K562 (cell line): Measurements from ENCODE around the gene PHYKPL. TPM values are rescaled to one million over a fixed set of nuclear protein-coding genes. Genes with fewer than 3 reads are reported as not detected.

Source experiments
- ATAC-seq: fragments of 200-7000 bp; cut with Tn5 transposase; 3 replicates; pipeline ENCODE4 v1.9.1; 2020; ENCODE audit warnings: moderate library complexity
- BruUV-seq: library from RNA; stranded (reverse); fragments of 400-500 nt; replicated peaks from 2 replicates; lab custom pipeline; 2021; lab: Mats Ljungman, UMichigan
- CTCF ChIA-PET: fragments of 300-600 bp; formaldehyde crosslinking; extraction: SDS; loops from one replicate; lab custom pipeline; 2021; ENCODE audit warnings: low intra/inter-chr PET ratio; lab: Yijun Ruan, JAX
- POLR2A ChIA-PET: fragments of 300-600, 350-650 bp; sonication (Branson Sonifier 250); formaldehyde crosslinking; extraction: SDS; loops from one replicate; lab custom pipeline; 2021; ENCODE audit warnings: antibody characterized with exemption, inconsistent platforms; lab: Yijun Ruan, JAX
- DNase-seq, 4 experiments: peaks; one replicate each; pipeline versions ENCODE4 v3.0.0 to v3.0.0-alpha.2; 2011 to 2018; ENCODE audit warnings: low spot score in 3 of 4, mixed read lengths in 3 of 4; ENCODE audit errors: extremely low read depth in 1 of 4
- FAIRE-seq: peaks from 2 replicates; lab custom pipeline; 2011; peaks lifted over from hg19 to GRCh38; lab: Jason Lieb, UNC
- H2AFZ ChIP-seq: 2 replicates; pipeline ENCODE4 v1.6.0; 2011; ENCODE audit warnings: low read depth, low read length, control low read depth, inconsistent platforms
- H3K27ac ChIP-seq: fragments of 200-600 bp; 3 replicates; pipeline ENCODE4 v1.8.0; 2011; ENCODE audit warnings: low read depth, mild to moderate bottlenecking, control low read depth, inconsistent platforms, low read length, moderate library complexity, mixed read lengths; ENCODE audit errors: extremely low read depth
- H3K27me3 ChIP-seq, 2 experiments: fragments of 300-600 bp in 1 of 2; 2 replicates in 1 of 2; 3 replicates in 1 of 2; pipeline versions ENCODE4 v1.6.0 to v1.8.0; 2011; ENCODE audit warnings: inconsistent platforms in 2 of 2, low read length in 2 of 2, mild to moderate bottlenecking in 1 of 2, mixed read lengths in 1 of 2, moderate library complexity in 1 of 2; ENCODE audit not compliant: control insufficient read depth in 2 of 2, insufficient read depth in 2 of 2
- H3K36me3 ChIP-seq: fragments of 300-600 bp; 3 replicates; pipeline ENCODE4 v1.8.0; 2011; ENCODE audit warnings: mild to moderate bottlenecking, low read length, inconsistent platforms; ENCODE audit not compliant: control insufficient read depth, insufficient read depth
- H3K4me1 ChIP-seq, 2 experiments: fragments of 200-600 bp in 1 of 2; replicated peaks in 1 of 2; 2 replicates in 1 of 2; 3 replicates in 1 of 2; pipeline versions ENCODE4 v1.5.1 to v1.8.0; 2011; ENCODE audit warnings: inconsistent platforms in 2 of 2, low read length in 2 of 2, mild to moderate bottlenecking in 1 of 2, mixed read lengths in 1 of 2, moderate library complexity in 1 of 2; ENCODE audit not compliant: control insufficient read depth in 2 of 2, insufficient read depth in 2 of 2
- H3K4me2 ChIP-seq: 2 replicates; pipeline ENCODE4 v1.6.1; 2011; ENCODE audit warnings: low read length, control low read depth, inconsistent platforms, mixed read lengths; ENCODE audit not compliant: insufficient read depth
- H3K4me3 ChIP-seq: fragments of 200-600 bp; sonication (generic), shearing (Covaris generic); 2 replicates; pipeline ENCODE4 v1.5.1; 2016; ENCODE audit warnings: control low read depth, inconsistent platforms
- H3K79me2 ChIP-seq: fragments of 200-600 bp; 3 replicates; pipeline ENCODE4 v1.8.0; 2011; ENCODE audit warnings: low read length, inconsistent platforms; ENCODE audit not compliant: control insufficient read depth, insufficient read depth
- H3K9ac ChIP-seq, 2 experiments: 2 replicates each; pipeline versions ENCODE4 v1.6.0 to v1.6.1; 2011; ENCODE audit warnings: low read depth in 2 of 2, low read length in 2 of 2, control low read depth in 1 of 2, inconsistent platforms in 1 of 2, mild to moderate bottlenecking in 1 of 2, mixed read lengths in 1 of 2; ENCODE audit not compliant: insufficient read depth in 1 of 2
- H3K9me1 ChIP-seq: one replicate; pipeline ENCODE4 v1.6.0; 2011; ENCODE audit warnings: inconsistent platforms, mild to moderate bottlenecking, low read length, moderate library complexity; ENCODE audit not compliant: control insufficient read depth, insufficient read depth
- H3K9me3 ChIP-seq: replicated peaks from 2 replicates; pipeline ENCODE4 v1.5.1; 2011; ENCODE audit warnings: low read depth, low read length, inconsistent platforms; ENCODE audit not compliant: control insufficient read depth, insufficient read depth
- H4K20me1 ChIP-seq: replicated peaks from 2 replicates; pipeline ENCODE4 v1.6.1; 2011; ENCODE audit warnings: low read length, inconsistent platforms, mixed read lengths; ENCODE audit not compliant: control insufficient read depth, insufficient read depth
- ATF7 ChIP-seq: fragments of 450-650 bp; IDR thresholded peaks from 2 replicates; pipeline ENCODE4 v1.7.1; 2014; ENCODE audit warnings: mild to moderate bottlenecking, moderate library complexity
- ETV5 ChIP-seq: sonication (generic); formaldehyde crosslinking; IDR thresholded peaks from 2 replicates; pipeline ENCODE4 v1.4.0; 2020; ENCODE audit warnings: low read depth, mild to moderate bottlenecking, missing genetic modification reagents
- HDAC2 ChIP-seq: fragments of 450-650 bp; IDR thresholded peaks from 2 replicates; pipeline ENCODE4 v1.6.1; 2016; ENCODE audit warnings: mild to moderate bottlenecking
- HDAC3 ChIP-seq: fragments of 450-650 bp; IDR thresholded peaks from 2 replicates; pipeline ENCODE4 v1.6.1; 2018; ENCODE audit warnings: borderline replicate concordance, mild to moderate bottlenecking, moderate library complexity; ENCODE audit not compliant: partially characterized antibody
- HNRNPH1 ChIP-seq: fragments of 200-400 bp; formaldehyde crosslinking; optimal IDR thresholded peaks from 2 replicates; pipeline ENCODE3; 2017; ENCODE audit warnings: low read depth, mild to moderate bottlenecking, low read length, moderate library complexity
- LARP7 ChIP-seq: fragments of 450-650 bp; IDR thresholded peaks from 2 replicates; pipeline ENCODE4 v1.6.1; 2016
- POU5F1 ChIP-seq: fragments of 150-350 bp; IDR thresholded peaks from 2 replicates; pipeline ENCODE4 v1.6.1; 2014; ENCODE audit warnings: borderline replicate concordance, low read length, low read depth, mild to moderate bottlenecking; ENCODE audit not compliant: partially characterized antibody
- PTTG1 ChIP-seq: fragments of 450-650 bp; IDR thresholded peaks from 2 replicates; pipeline ENCODE4 v1.6.1; 2016; ENCODE audit warnings: low read depth, mild to moderate bottlenecking, missing genetic modification characterization, missing compliant biosample characterization
- RHOXF2B ChIP-seq: fragments of 250-450 bp; sonication (Bioruptor Pico); conservative IDR thresholded peaks from 2 replicates; pipeline ENCODE4 v1.5.1; 2021
- SMAD3 ChIP-seq: fragments of 450-650 bp; formaldehyde crosslinking; conservative IDR thresholded peaks from 2 replicates; pipeline ENCODE4 v1.4.0; 2020; ENCODE audit warnings: mild to moderate bottlenecking
- SPI1 ChIP-seq: IDR thresholded peaks from 2 replicates; pipeline ENCODE4 v1.6.1; 2011; ENCODE audit warnings: low read depth, low read length, control low read depth, borderline replicate concordance
- TOE1 ChIP-seq, 2 experiments: fragments of 450-650 bp in 1 of 2; sonication (generic) in 1 of 2; formaldehyde crosslinking in 1 of 2; IDR thresholded peaks; 2 replicates each; pipeline versions ENCODE4 v1.7.1 to v1.8.0; 2016 to 2022; ENCODE audit warnings: borderline replicate concordance in 2 of 2, mild to moderate bottlenecking in 2 of 2, antibody characterized with exemption in 1 of 2, inconsistent platforms in 1 of 2, low read depth in 1 of 2, missing genetic modification reagents in 1 of 2, moderate library complexity in 1 of 2
- ZNF644 ChIP-seq: fragments of 200-800 bp; sonication (Bioruptor generic); IDR thresholded peaks from 2 replicates; pipeline ENCODE4 v1.6.1; 2016; ENCODE audit warnings: low read depth, missing genetic modification characterization, missing compliant biosample characterization
- ZNF830 ChIP-seq: fragments of 250-450 bp; sonication (Bioruptor Pico); IDR thresholded peaks from 2 replicates; pipeline ENCODE4 v1.5.0; 2021; ENCODE audit warnings: mild to moderate bottlenecking
- WGBS: fragments of 100-300 bp; shearing (Covaris generic); methylation state at CpG from one replicate; pipeline ENCODE4 v1.1.6; 2016; ENCODE audit warnings: low coverage, mixed read lengths; ENCODE audit not compliant: insufficient coverage; ENCODE audit errors: missing lambda C conversion rate; 5-methylcytosine and 5-hydroxymethylcytosine counted together
- in situ Hi-C: fragments of 300-500 bp; cut with MboI; formaldehyde crosslinking; loops from 4 replicates; pipeline ENCODE4 v1.15.0; 2018; ENCODE audit warnings: inconsistent platforms, mixed read lengths
- intact Hi-C: fragments of 100-400 bp; cut with micrococcal nuclease; formaldehyde crosslinking; loops from 2 replicates; pipeline ENCODE4 v1.14.2; 2022
- polyA plus RNA-seq, 8 experiments: library from polyadenylated mRNA; depleted of rRNA in 4 of 8; stranded (reverse) in 5 of 8; unstranded in 3 of 8; fragments of >200 nt; fragmentation: Nextera tagmentation in 2 of 8; fragmentation: Illumina TruSeq in 1 of 8; extraction: Ambion mirVana in 2 of 8; extraction: Trizol in 1 of 8; gene quantifications; 2 replicates each; pipeline versions ENCODE4 v1.2.1 to v1.2.3, GENCODE V29; 2011 to 2014; ENCODE audit warnings: inconsistent platforms in 1 of 8, missing spikeins in 1 of 8
- total RNA-seq, 7 experiments: library from RNA; depleted of rRNA in 6 of 7; stranded (reverse); fragments of >200 nt in 6 of 7; fragmentation: Illumina TruSeq in 2 of 7; extraction: Trizol in 2 of 7; gene quantifications; 2 replicates each; pipeline versions ENCODE4 v1.2.1 to v1.2.3, GENCODE V29; 2011 to 2021; ENCODE audit warnings: low replicate concordance in 1 of 7
- TF ChIP-seq, protein P1 (sequence below): sonication (generic); formaldehyde crosslinking; IDR thresholded peaks from 2 replicates; pipeline ENCODE4 v1.8.0; 2023; ENCODE audit warnings: missing genetic modification reagents, mild to moderate bottlenecking, borderline replicate concordance
- TF ChIP-seq, protein P2 (sequence below): fragments of 250-450 bp; sonication (Bioruptor Pico); IDR thresholded peaks from 2 replicates; pipeline ENCODE4 v1.5.0; 2022; ENCODE audit warnings: mild to moderate bottlenecking

The PHYKPL gene
- total and polyA plus RNA-seq, 9 of the 15 experiments (the other 6 are each of a cell fraction or from before 2014, with no cell fraction given): 4.7 to 34.7 (median 18.6) TPM

DNA sequence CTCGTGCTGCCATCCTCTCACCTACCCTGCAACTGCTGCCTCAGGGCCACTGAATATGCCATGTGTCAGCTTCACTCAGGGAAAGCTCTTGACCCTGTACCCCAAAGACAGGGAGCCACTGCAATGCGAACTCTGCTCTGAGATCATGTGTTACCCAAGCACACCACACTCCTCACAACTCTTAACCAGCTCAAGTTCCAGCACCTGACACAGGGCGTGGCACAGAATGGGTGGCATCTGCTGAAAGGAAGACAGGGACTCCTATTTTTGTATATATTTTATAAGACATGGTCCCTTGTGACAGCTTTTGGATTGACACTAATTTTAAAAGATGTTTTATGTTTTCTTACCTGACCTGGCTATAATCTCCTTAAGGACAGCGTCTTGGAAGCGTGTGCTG, 10.7 kb downstream of the PHYKPL start:
- Histone ChIP-seq H4K20me1 (peaks cover 9% of the 10 kb centered on the region), H3K4me3 (no peak overlapping the region), H3K9me3 (no peaks in the 10 kb centered on the region), H3K27ac (no peak overlapping the region), H3K27me3 (no peaks in the 10 kb centered on the region), H3K36me3 (peaks cover 73% of the 10 kb centered on the region; the same call in 2 of the 3 replicates), H3K9me1 (peaks cover 5% of the 10 kb centered on the region), H3K79me2 (no peaks in the 10 kb centered on the region), H3K4me2 (no peak overlapping the region), H3K9ac (peak overlapping the region in 1 of 2 experiments; percentile 10; a peak in 1 of 4 replicates), H3K4me1 (peaks cover 7 to 20% of the 10 kb centered on the region in 2 experiments; a peak in 3 of 5 replicates), H2AFZ (no peak overlapping the region)
- intact Hi-C loops (no loop called here), in situ Hi-C loops (no loop called here)
- ATAC-seq (no peak), FAIRE-seq (no peak), DNase-seq (no peak)
- 68% methylated on average over 5 of the region's 5 CpGs for WGBS
- BruUV-seq: no TSS peak
- ChIA-PET CTCF (no interaction called here), POLR2A (interaction anchor here (0.6 to 13.2 kb wide), 3 partner anchors 10 to 17 kb away, joined by 3 to 162 read pairs (median 14); partner anchors contain the start of genes HNRNPAB and PHYKPL)
- TF ChIP-seq ZNF644 (tag): no peak
- no peak for TF ChIP-seq HNRNPH1
- TF ChIP-seq ETV5 (CRISPR knock-in tag): no peak
- no peak for TF ChIP-seq TOE1 (IDR thresholded peaks at IDR 0.05; ENCODE audit: borderline replicate concordance)
- no peak for TF ChIP-seq TOE1 (CRISPR knock-in tag; IDR thresholded peaks at IDR 0.05; ENCODE audit: borderline replicate concordance, low read depth)
- no peak for TF ChIP-seq PTTG1 (tag)
- no peak for TF ChIP-seq SPI1
- TF ChIP-seq HDAC2: no peak
- TF ChIP-seq RHOXF2B (CRISPR knock-in tag): no peak
- no peak for TF ChIP-seq LARP7
- TF ChIP-seq ATF7: no peak
- TF ChIP-seq SMAD3 (CRISPR knock-in tag): no peak
- no peak for TF ChIP-seq ZNF830
- TF ChIP-seq HDAC3: no peak
- TF ChIP-seq, protein P1, sequence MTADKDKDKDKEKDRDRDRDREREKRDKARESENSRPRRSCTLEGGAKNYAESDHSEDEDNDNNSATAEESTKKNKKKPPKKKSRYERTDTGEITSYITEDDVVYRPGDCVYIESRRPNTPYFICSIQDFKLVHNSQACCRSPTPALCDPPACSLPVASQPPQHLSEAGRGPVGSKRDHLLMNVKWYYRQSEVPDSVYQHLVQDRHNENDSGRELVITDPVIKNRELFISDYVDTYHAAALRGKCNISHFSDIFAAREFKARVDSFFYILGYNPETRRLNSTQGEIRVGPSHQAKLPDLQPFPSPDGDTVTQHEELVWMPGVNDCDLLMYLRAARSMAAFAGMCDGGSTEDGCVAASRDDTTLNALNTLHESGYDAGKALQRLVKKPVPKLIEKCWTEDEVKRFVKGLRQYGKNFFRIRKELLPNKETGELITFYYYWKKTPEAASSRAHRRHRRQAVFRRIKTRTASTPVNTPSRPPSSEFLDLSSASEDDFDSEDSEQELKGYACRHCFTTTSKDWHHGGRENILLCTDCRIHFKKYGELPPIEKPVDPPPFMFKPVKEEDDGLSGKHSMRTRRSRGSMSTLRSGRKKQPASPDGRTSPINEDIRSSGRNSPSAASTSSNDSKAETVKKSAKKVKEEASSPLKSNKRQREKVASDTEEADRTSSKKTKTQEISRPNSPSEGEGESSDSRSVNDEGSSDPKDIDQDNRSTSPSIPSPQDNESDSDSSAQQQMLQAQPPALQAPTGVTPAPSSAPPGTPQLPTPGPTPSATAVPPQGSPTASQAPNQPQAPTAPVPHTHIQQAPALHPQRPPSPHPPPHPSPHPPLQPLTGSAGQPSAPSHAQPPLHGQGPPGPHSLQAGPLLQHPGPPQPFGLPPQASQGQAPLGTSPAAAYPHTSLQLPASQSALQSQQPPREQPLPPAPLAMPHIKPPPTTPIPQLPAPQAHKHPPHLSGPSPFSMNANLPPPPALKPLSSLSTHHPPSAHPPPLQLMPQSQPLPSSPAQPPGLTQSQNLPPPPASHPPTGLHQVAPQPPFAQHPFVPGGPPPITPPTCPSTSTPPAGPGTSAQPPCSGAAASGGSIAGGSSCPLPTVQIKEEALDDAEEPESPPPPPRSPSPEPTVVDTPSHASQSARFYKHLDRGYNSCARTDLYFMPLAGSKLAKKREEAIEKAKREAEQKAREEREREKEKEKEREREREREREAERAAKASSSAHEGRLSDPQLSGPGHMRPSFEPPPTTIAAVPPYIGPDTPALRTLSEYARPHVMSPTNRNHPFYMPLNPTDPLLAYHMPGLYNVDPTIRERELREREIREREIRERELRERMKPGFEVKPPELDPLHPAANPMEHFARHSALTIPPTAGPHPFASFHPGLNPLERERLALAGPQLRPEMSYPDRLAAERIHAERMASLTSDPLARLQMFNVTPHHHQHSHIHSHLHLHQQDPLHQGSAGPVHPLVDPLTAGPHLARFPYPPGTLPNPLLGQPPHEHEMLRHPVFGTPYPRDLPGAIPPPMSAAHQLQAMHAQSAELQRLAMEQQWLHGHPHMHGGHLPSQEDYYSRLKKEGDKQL: no peak
- TF ChIP-seq POU5F1: no peak
- TF ChIP-seq, protein P2, sequence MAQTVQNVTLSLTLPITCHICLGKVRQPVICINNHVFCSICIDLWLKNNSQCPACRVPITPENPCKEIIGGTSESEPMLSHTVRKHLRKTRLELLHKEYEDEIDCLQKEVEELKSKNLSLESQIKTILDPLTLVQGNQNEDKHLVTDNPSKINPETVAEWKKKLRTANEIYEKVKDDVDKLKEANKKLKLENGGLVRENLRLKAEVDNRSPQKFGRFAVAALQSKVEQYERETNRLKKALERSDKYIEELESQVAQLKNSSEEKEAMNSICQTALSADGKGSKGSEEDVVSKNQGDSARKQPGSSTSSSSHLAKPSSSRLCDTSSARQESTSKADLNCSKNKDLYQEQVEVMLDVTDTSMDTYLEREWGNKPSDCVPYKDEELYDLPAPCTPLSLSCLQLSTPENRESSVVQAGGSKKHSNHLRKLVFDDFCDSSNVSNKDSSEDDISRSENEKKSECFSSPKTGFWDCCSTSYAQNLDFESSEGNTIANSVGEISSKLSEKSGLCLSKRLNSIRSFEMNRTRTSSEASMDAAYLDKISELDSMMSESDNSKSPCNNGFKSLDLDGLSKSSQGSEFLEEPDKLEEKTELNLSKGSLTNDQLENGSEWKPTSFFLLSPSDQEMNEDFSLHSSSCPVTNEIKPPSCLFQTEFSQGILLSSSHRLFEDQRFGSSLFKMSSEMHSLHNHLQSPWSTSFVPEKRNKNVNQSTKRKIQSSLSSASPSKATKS (CRISPR knock-in tag): no peak
